Left ventricle myocardium inferior (tissue), 1 donor: ENCODE data around the gene HOXA6. TPM values are rescaled to one million over a fixed set of nuclear protein-coding genes. Genes with fewer than 3 reads are reported as not detected.

ENCODE experiments used
- DNase-seq: peaks from one replicate; pipeline ENCODE4 v3.0.0-alpha.2; 2020
- H3K27ac ChIP-seq: fragments of 200-600 bp; replicated peaks from 2 replicates; pipeline ENCODE4 v1.8.0; 2021
- H3K27me3 ChIP-seq: fragments of 200-600 bp; 2 replicates; pipeline ENCODE4 v1.8.0; 2021; ENCODE audit warnings: low read depth
- H3K36me3 ChIP-seq: fragments of 200-600 bp; 2 replicates; pipeline ENCODE4 v1.8.0; 2021
- H3K4me1 ChIP-seq: fragments of 200-600 bp; 2 replicates; pipeline ENCODE4 v1.8.0; 2021
- H3K4me3 ChIP-seq: fragments of 200-600 bp; 2 replicates; pipeline ENCODE4 v1.8.0; 2021; ENCODE audit warnings: mild to moderate bottlenecking, moderate library complexity
- H3K9me3 ChIP-seq: fragments of 200-600 bp; replicated peaks from 2 replicates; pipeline ENCODE4 v1.8.0; 2021
- CTCF ChIP-seq: fragments of 200-600 bp; IDR thresholded peaks from 2 replicates; pipeline ENCODE4 v1.8.0; 2021; ENCODE audit warnings: antibody characterized with exemption, mild to moderate bottlenecking, borderline replicate concordance
- intact Hi-C: fragments of 100-400 bp; cut with micrococcal nuclease; formaldehyde crosslinking; loops from one replicate; pipeline ENCODE4 v1.11.0; 2022
- total RNA-seq: library from RNA; stranded (reverse); fragmentation: NEBNext Ultra II Directional; extraction: Animal tissue kit (Norgen Biotek cat#: 25700); gene quantifications from one replicate; pipeline ENCODE4 v1.2.1, GENCODE V29; 2021
- donor health status: DM: no; HTN: yes; CAD: no; lungs with severe emphysema.

The HOXA6 gene
- total RNA-seq, 1 donor from 2014 or later, result not detected

- H3K9me3 ChIP-seq, result no peaks in the 10 kb centered on the region
- no peaks in the 10 kb centered on the region for H3K36me3 ChIP-seq
- H3K4me1 ChIP-seq, result peaks cover 46% of the 10 kb centered on the region
- DNase-seq, result no peak
- peaks cover 100% of the 10 kb centered on the region for H3K27me3 ChIP-seq
- no peak for TF ChIP-seq CTCF
- H3K4me3 ChIP-seq, result peak overlapping the region; percentile 48
- peak overlapping the region; percentile 52 for H3K27ac ChIP-seq
- intact Hi-C loops, result no loop called here
Observed at GRCh38 chr7:27101171-27101956, 46.2 kb downstream of the HOXA6 start.

- Histone ChIP-seq H3K27ac (peak overlapping the region; percentile 52), H3K27me3 (peaks cover 100% of the 10 kb centered on the region), H3K9me3 (no peaks in the 10 kb centered on the region), H3K4me1 (peaks cover 52% of the 10 kb centered on the region), H3K4me3 (peak overlapping the region; percentile 48), H3K36me3 (no peaks in the 10 kb centered on the region)
- intact Hi-C loops, result no loop called here
- TF ChIP-seq CTCF, result no peak
- no peak for DNase-seq
Observed at GRCh38 chr7:27100694-27101170, 46.8 kb downstream of the HOXA6 start.

- no peak for TF ChIP-seq CTCF
- intact Hi-C loops, result no loop called here
Observed at GRCh38 chr7:27099453-27100370, 47.9 kb downstream of the HOXA6 start.

GRCh38 chr7:27098578-27099451, 48.8 kb downstream of the HOXA6 start:
- peaks cover 100% of the 10 kb centered on the region for H3K27me3 ChIP-seq
- H3K4me3 ChIP-seq, result peak overlapping the region; percentile 71
- TF ChIP-seq CTCF, result no peak
- H3K4me1 ChIP-seq, result peaks cover 52% of the 10 kb centered on the region
- no peaks in the 10 kb centered on the region for H3K9me3 ChIP-seq
- H3K27ac ChIP-seq, result peak overlapping the region; percentile 27
- DNase-seq, result no peak
- intact Hi-C loops, result no loop called here
- H3K36me3 ChIP-seq, result no peaks in the 10 kb centered on the region

More at GRCh38 chr7:27099453-27100370, 47.9 kb downstream of the HOXA6 start:
- Histone ChIP-seq H3K9me3 (no peaks in the 10 kb centered on the region), H3K36me3 (no peaks in the 10 kb centered on the region), H3K27me3 (peaks cover 100% of the 10 kb centered on the region), H3K27ac (no peak overlapping the region), H3K4me1 (peaks cover 52% of the 10 kb centered on the region), H3K4me3 (no peak overlapping the region)
- no peak for DNase-seq
